Left renal cortex interstitium (tissue), 4 donors: ENCODE results near the gene FHDC1. TPM values are rescaled to one million over a fixed set of nuclear protein-coding genes. Genes with fewer than 3 reads are reported as not detected.

ENCODE experiments used
- DNase-seq, 4 donors: peaks; one replicate each; pipeline ENCODE4 v3.0.0-alpha.2; 2013; ENCODE audit warnings: low read depth in 4 of 4, low spot score in 2 of 4, missing footprints in 1 of 4
- polyA plus RNA-seq, 4 donors: library from polyadenylated mRNA; unstranded; fragments of 120-200 nt; gene quantifications; one replicate each; pipeline ENCODE4 v1.2.1, GENCODE V29; 2013; ENCODE audit not compliant: insufficient read length in 4 of 4

Gene FHDC1
- polyA plus RNA-seq, 4 donors = 4.1 to 4.8 (median 4.5) TPM

GRCh38 chr4:152956147-152956546, 20.0 kb downstream of the FHDC1 start:
- no peak for DNase-seq

GRCh38 chr4:152956650-152957436, 20.7 kb downstream of the FHDC1 start:
- no peak for DNase-seq

GRCh38 chr4:152957437-152958171, 21.5 kb downstream of the FHDC1 start:
- DNase-seq = no peak

- DNase-seq = no peak
Measured at GRCh38 chr4:152959080-152959479, 23.0 kb downstream of the FHDC1 start.

GRCh38 chr4:152960082-152960481, 24.0 kb downstream of the FHDC1 start:
- DNase-seq = no peak

- DNase-seq = no peak
Measured at GRCh38 chr4:152961014-152961772, 25.1 kb downstream of the FHDC1 start.

- no peak for DNase-seq
Measured at GRCh38 chr4:152961773-152962115, 25.6 kb downstream of the FHDC1 start.

- no peak for DNase-seq
Measured at GRCh38 chr4:152962150-152962549, 26.0 kb downstream of the FHDC1 start.

- no peak for DNase-seq
Measured at GRCh38 chr4:152964335-152964734, 28.2 kb downstream of the FHDC1 start.

- no peak for DNase-seq
Measured at GRCh38 chr4:152965611-152966010, 29.5 kb downstream of the FHDC1 start.

- DNase-seq = no peak
Measured at GRCh38 chr4:152967907-152968306, 31.8 kb downstream of the FHDC1 start.

- no peak for DNase-seq
Measured at GRCh38 chr4:152968806-152969394, 32.8 kb downstream of the FHDC1 start.

GRCh38 chr4:152970102-152970820, 34.1 kb downstream of the FHDC1 start:
- no peak for DNase-seq

- no peak for DNase-seq
Measured at GRCh38 chr4:152971053-152971452, 34.9 kb downstream of the FHDC1 start.

GRCh38 chr4:152972821-152973628, 36.9 kb downstream of the FHDC1 start:
- no peak for DNase-seq

- DNase-seq = no peak
Measured at GRCh38 chr4:152973629-152974467, 37.7 kb downstream of the FHDC1 start.

- DNase-seq = no peak
Measured at GRCh38 chr4:152974468-152975379, 38.6 kb downstream of the FHDC1 start.
